ENCODE measurements around the gene COX5A.
A peak's percentile ranks its signal among the peaks of the same experiment; 100 is the strongest.
"Not testable (repeated sequence)": the region's sequence is repeated elsewhere in the genome, so short reads cannot be mapped to it uniquely, and the experiment has no call there.

Gene COX5A

DNA sequence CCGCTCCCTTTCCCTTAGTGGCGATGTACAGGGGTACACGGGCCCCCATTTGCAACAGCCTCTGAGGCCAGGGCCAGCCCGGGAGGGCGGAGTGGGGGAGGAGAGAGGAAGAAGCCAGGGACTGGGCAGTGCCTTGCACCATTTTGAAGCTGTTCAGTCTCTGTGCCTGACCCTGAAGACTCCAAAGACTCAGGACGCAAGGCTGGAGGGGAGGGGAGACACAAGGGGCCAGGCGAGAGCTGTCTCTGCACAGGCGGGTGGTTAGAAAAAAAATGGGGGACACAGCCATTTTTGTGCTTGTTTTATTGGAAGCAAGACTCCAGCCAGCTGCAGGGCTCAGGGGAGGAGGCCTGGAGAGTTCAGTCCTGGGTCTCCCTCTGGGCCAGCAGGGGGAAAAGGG lies 17.1 kb upstream of the COX5A start:
- no peak for DNase-seq

GRCh38 chr15:74954515-74954914 lies 16.6 kb upstream of the COX5A start:
- no peak for DNase-seq

GRCh38 chr15:74951006-74951405 lies 13.1 kb upstream of the COX5A start:
- no peak for DNase-seq

DNA sequence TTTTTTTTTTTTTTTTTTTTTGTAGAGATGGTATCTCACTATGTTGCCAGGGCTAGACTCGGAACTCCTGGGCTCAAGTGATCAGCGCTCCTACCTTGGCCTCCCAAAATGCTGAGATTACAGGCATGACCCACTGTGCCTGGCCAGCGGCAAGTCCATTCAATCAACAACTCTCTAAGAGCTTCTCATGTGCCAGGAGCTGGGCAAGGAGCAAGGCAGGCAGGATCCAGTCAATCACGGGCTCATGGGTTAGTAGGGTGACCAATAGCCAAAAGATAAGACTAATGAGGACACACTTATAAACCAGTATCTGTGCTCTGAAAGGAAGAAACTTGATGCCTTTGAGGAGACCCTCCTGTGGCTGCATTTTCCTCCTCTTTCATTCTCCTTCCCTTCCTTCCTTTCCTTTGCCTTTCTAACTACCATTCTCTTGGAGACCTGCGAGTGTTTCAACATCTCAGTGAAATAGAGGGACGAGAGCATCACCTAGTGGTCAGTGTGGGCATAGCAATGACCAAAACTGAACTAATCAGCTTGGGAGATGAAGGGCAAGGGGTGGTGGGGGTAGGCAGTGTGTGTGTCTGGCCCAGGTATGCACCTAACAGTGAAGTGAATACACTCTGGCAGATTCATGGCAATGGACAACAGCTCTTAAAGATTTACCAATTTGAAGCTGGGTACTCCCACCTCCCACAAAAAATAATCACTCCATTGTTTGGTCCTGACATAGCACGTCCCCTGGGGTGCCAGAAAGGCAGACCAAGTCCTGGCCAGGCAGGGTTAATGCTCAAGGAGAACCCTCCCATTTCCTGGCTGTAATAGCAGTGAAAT lies 12.4 kb upstream of the COX5A start:
- peak; percentile 75 for DNase-seq

DNA sequence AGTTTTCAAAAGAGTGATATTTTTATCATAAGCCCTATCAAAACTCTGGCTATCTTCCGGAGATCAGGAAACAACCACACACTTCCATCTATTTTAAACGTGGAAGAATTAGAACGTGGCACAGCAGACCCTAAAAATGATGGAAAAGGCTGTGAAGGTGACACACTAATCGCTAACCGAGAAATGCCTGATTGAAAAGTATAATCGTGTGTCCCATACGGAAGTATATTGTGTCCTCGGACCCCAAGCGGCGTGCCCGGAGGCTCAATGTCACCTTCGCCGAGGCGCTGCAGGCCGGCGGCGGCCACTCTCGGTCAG lies 642 bp downstream of the COX5A start:
- no peak for DNase-seq

DNA sequence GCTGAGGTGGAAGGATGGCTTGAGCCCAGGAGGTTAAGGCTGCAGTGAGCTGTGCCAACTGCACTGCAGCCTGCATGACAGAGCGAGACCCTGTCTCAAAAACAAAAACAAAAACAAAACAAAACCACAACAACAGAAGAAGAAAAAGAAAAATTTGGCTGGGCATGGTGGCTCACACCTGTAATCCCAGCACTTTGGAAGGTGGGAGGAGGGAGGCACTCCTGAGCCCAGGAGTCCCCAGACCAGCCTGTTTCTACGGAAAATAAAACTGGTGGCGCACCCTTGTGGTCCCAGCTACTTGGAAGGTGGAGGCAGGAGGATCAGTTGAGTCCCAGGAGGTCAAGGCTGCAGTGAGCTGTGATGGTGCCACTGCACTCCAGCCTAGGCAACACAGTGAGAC lies 2.7 kb downstream of the COX5A start:
- DNase-seq: not testable (repeated sequence)

DNA sequence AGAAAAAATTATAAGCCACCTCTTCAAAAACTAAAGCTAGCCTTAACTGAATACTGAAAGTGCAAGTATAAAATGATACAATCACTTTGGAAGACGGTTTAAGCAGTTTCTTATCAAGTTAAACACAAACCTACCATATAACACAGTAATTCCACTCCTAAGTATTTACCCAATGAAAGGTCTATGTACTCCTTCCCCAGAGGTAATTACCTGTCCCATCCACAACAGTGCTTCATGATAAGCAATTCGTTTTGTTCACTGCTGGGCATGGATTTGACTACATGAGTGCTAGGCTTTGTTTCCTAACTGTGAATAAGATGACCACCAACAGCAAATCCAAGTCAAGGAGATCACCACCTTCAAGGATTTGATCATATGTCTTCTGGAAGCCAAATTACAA lies 4.3 kb downstream of the COX5A start:
- no peak for DNase-seq

- DNase-seq: no peak
Measured at GRCh38 chr15:74928771-74929198, 9.1 kb downstream of the COX5A start.

DNA sequence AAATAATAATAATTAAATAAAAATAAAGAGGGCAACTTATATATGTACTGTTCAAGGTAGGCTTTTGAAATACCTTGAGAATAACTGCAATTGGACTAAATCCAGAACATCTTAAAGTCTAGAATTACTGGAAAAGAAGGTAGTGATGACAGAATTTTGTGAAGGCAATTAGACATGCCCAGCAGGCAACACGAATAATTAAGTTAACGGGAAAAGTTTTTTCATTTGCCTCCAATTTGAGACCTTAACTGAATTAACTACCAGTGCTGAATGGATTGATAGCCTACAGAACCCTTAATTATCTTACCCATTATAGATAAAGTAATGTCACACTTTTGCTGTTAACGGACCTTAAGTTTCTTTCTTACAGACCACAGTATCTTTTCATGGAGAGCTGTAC lies 13.3 kb downstream of the COX5A start:
- DNase-seq: no peak

- no peak for DNase-seq
Measured at GRCh38 chr15:74920456-74920855, 17.4 kb downstream of the COX5A start.

DNA sequence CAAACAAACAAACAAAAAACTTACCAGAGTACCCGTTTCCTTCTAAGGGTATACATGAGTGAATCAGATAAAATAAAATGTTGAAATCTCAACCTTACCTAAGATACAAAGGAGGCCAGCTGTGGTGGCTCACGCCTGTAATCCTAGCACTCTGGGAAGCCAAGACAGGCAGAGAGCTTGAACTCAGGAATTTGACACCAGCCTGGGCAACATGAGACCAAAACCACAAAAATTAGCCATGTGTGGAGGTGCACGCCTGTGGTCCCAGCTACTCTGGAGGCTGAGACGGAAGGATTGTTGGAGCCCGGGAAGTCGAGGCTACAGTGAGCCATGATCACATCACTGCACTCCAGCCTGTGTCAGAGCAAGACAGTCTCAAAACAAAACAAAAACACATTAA lies 20.2 kb downstream of the COX5A start:
- DNase-seq: no peak

GRCh38 chr15:74913799-74914198 lies 24.1 kb downstream of the COX5A start:
- DNase-seq: not testable (repeated sequence)

GRCh38 chr15:74913041-74913440 lies 24.8 kb downstream of the COX5A start:
- no peak for DNase-seq

GRCh38 chr15:74908635-74909034 lies 29.2 kb downstream of the COX5A start:
- no peak for DNase-seq

DNA sequence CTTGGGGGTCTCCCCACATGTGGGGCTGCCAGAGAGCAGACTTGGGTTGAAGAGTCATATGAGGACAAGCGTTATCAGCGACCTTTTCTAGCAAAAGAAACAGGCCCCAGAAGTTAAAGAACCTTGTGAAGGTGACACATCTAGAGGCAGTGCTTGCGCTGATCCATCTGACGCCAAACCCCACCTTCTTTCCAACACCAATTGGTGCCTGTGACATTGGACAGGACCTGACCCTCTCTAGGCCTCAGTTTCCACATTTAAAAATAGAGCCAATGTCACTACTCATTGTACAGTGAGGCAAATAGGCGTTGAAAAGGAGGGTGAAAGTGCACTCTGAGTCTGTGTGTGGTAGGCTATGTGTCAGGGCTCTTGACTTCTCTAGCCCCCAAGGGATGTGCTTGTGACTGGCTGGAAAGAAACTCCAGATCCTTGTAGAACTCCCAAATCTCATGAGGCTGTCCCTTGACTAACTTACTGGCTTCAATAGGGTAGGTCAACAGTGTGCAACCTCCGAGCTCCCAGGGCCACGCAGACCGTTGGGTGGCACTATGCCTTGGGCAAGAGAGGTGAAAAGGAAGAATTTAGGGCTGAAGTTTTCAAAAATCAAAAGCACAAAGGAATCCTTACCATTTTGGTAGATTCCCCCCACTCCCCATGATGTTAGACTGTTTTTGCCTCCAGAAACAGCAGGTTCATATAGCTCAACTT lies 30.6 kb downstream of the COX5A start:
- no peak for DNase-seq

DNA sequence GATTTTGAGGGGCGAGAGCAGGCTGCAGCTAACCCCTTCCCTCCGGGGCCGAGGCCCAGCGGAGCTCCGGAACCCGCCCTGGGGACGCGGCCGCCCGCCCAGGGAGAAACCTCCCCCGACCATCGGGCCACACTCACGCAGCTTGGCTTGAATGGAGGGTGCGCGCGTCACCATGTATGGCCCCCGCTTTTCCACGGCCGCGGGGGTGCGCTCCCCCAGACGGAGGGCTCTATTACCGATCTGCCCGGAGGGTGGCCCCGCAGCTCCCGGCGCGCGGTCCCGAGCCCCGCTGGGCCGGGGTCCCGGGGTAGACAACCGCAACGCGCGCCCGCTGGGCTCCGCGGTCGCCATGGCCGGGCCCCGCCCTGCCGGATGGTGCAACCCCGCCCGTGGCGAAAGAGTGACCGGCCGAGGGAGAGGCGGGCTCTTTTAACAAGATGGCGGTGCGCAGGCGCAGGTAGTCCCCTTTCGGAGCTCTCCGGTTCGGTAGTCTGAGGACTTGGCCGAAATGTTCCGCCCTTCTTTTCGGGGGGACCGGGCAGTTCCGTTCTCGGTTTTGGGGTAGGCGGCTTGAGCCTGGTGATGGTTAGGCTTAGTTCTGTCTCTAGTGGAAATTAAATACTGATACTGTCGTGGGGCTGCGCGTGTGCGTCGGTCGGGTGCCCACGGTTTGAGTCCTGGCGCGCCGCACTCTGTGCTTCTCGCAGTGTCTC lies 31.3 kb downstream of the COX5A start, which contains the start of gene FAM219B:
FAM219B (minus strand) TSS at position 402 of the 713 bp plus-strand sequence; CDS start at position 351, 51 bp downstream.
- peak; percentile 72 for DNase-seq

DNA sequence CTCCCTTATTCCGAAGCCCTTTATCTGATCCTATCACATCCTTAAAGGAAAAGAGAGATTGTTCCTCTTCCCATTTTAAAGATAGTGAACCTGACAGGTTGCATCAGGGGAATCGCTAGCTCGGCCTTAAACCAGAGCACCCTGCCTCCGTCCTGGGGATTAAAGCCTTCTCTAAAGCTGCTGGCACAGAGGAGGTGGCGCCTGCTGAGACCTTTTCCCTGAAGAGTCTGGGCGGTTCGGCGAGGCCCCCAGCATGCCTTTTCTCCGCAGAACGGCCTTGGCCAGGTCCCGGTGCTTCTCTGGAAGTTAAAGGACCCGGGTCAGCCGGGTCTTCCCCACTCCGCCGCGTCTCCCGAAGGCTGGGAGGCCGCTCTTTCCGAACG lies 31.8 kb downstream of the COX5A start:
- peak; percentile 19 for DNase-seq

- no peak for DNase-seq
Measured at GRCh38 chr15:74904190-74904805, 33.6 kb downstream of the COX5A start.

DNA sequence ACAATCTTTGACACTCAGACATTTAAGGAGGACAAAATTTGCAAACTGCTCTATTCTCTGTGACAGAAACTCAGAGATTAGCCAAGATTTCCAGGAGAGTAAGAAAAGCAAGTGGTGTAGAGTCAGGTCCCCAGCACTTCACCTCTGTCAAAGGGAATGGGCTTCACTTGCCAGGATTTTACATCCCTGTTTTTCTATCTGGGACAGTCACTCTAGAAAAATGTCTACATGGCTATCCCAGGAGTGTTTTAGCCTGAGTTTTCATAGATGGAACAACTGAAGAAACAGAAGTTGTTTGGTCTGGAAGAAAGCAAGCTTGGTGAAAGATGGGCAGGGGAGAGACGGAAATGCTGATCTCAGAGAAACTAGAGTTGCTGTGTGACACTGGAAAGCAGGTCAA lies 34.2 kb downstream of the COX5A start:
- DNase-seq: no peak

DNA sequence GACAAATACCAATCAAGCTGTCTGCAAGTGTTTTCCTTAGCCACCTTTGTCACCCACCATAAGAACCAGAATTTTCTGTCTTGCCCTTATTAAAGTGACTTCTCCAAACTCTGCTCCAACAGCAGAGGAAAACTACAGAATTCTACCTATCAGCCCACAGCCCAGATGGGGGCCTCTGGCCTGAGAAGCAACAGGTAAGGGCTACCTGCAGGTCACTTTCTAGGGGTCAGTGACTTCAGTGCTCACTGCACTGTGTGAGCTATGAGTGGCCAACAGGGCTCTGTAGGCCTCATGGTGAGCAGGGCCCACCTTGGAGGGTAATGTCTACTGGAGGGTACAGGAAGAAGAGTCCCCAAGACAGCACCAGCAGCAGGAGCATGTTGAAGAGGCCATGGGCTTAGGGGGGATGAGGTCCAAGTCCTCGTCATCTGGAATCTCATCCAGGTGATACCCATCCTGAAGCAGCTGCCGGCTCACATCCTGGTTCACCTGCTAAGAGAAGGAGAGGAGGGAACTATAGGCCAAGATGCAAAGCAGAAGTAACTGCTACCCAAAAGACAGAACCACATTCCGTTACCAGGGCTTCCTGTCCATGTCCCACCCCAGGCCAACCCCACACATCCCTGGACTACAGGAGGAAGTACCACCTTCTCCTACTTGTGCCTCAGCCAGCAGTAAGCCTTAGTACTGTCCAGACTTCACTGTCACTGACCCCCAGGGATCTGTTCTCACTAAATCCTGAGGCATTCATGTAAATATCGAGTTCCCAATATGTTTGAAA lies 35.4 kb downstream of the COX5A start:
- no peak for DNase-seq

DNA sequence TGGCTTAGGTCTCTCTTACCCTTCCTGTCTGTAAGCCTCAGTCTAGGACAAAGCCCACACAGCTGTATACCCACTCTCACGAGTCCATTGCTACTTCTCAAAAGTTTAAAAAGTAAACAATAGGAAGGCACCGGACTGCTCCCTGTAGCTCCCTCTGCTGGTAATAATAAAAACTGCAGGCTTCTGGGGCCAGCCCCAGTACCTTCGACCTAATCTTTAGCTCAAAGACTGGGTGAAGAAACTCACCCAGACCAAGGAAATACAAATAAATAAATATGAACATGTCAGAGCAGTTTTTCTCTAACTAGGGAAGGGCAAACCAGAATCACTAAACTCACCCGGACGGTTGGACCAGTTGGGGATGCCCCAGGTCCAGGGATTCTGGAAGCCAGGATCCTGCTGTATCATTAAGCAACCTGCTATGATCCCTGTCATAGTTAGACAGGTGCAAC lies 36.2 kb downstream of the COX5A start:
- DNase-seq: peak; percentile 54

DNA sequence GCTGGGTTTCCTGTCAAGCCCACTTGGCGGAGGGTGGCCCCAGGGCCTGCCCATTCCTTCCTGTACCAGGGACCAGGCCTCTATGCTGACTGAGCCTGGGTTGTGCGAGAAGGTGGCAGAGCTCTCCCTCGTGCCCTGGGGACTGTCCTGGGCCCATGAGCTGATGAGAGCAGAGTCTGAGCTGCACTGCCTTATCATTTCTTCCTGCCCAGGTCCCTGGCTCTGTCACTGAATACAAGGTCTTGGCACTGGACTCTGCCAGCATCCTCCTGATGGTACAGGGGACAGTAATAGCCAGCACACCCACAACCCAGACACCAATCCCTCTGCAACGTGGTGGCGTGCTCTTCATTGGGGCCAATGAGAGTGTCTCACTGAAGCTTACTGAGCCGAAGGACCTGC lies 40.6 kb downstream of the COX5A start:
- DNase-seq: no peak

All from stimulated activated CD4-positive, alpha-beta T cell treated with anti-CD3 and anti-CD28 coated beads, Interleukin-1b, Interleukin-23, amount 100 ng/mL, for 48 hours (primary cell).